HL-60 (cell line): ENCODE data around the gene LRRTM4.

Source experiments
- DNase-seq, 2 experiments: peaks; one replicate each; pipeline ENCODE4 v3.0.0-alpha.2; 2010 to 2020; ENCODE audit warnings: low read depth in 1 of 2, low spot score in 1 of 2
- H3K27ac ChIP-seq: fragments of 250-450 bp; sonication (Bioruptor Pico); replicated peaks from 2 replicates; pipeline ENCODE4 v1.5.1; 2020; ENCODE audit warnings: mild to moderate bottlenecking, moderate library complexity
- H3K27me3 ChIP-seq: fragments of 250-450 bp; sonication (Bioruptor Pico); 2 replicates; pipeline ENCODE4 v1.5.1; 2021; ENCODE audit warnings: mild to moderate bottlenecking, moderate library complexity; ENCODE audit not compliant: insufficient read depth, poor library complexity, severe bottlenecking
- H3K4me3 ChIP-seq: replicated peaks from 2 replicates; pipeline ENCODE4 v1.5.1; 2011; ENCODE audit warnings: mild to moderate bottlenecking, control low read depth, low read length; ENCODE audit not compliant: insufficient read depth
- GABPA ChIP-seq: IDR thresholded peaks from 2 replicates; pipeline ENCODE4 v1.6.1; 2012; ENCODE audit warnings: low read depth
- POLR2AphosphoS5 ChIP-seq: IDR thresholded peaks from 2 replicates; pipeline ENCODE4 v1.6.1; 2012; ENCODE audit warnings: low read depth
- SPI1 ChIP-seq: IDR thresholded peaks from 2 replicates; pipeline ENCODE4 v1.6.1; 2012; ENCODE audit warnings: low read depth, mild to moderate bottlenecking, borderline replicate concordance
- TF ChIP-seq, protein P1 (sequence below): IDR thresholded peaks from one replicate; pipeline ENCODE4 v1.5.1; 2011; ENCODE audit warnings: low read length, control low read depth, inconsistent platforms; ENCODE audit not compliant: insufficient read depth
- TF ChIP-seq, protein P2 (sequence below): IDR thresholded peaks from 2 replicates; pipeline ENCODE4 v1.6.1; 2012; ENCODE audit warnings: low read depth; ENCODE audit not compliant: insufficient replicate concordance

LRRTM4 gene

DNA sequence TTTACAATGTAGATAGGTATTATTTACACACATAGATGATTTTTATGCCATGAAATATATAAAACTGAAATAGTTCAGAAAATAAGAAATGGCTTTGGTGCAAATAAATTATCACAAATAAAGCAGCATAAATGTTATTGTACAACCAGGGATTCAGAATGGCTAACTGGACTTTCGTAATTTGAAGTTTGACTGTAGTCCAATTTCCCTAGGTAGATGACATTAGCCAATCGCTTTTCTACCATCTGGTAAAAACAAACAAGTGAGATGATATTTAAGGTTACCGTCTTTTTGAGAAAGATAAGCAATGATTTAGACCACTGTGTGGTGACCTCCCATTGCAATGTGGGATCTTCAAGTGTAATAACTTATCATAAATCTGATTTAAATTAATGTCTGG lies 400.7 kb downstream of the LRRTM4 start:
- no peak overlapping the region for H3K27ac ChIP-seq
- TF ChIP-seq SPI1: no peak
- TF ChIP-seq, protein P1, sequence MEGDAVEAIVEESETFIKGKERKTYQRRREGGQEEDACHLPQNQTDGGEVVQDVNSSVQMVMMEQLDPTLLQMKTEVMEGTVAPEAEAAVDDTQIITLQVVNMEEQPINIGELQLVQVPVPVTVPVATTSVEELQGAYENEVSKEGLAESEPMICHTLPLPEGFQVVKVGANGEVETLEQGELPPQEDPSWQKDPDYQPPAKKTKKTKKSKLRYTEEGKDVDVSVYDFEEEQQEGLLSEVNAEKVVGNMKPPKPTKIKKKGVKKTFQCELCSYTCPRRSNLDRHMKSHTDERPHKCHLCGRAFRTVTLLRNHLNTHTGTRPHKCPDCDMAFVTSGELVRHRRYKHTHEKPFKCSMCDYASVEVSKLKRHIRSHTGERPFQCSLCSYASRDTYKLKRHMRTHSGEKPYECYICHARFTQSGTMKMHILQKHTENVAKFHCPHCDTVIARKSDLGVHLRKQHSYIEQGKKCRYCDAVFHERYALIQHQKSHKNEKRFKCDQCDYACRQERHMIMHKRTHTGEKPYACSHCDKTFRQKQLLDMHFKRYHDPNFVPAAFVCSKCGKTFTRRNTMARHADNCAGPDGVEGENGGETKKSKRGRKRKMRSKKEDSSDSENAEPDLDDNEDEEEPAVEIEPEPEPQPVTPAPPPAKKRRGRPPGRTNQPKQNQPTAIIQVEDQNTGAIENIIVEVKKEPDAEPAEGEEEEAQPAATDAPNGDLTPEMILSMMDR: no peak
- TF ChIP-seq GABPA: no peak
- TF ChIP-seq, protein P2, sequence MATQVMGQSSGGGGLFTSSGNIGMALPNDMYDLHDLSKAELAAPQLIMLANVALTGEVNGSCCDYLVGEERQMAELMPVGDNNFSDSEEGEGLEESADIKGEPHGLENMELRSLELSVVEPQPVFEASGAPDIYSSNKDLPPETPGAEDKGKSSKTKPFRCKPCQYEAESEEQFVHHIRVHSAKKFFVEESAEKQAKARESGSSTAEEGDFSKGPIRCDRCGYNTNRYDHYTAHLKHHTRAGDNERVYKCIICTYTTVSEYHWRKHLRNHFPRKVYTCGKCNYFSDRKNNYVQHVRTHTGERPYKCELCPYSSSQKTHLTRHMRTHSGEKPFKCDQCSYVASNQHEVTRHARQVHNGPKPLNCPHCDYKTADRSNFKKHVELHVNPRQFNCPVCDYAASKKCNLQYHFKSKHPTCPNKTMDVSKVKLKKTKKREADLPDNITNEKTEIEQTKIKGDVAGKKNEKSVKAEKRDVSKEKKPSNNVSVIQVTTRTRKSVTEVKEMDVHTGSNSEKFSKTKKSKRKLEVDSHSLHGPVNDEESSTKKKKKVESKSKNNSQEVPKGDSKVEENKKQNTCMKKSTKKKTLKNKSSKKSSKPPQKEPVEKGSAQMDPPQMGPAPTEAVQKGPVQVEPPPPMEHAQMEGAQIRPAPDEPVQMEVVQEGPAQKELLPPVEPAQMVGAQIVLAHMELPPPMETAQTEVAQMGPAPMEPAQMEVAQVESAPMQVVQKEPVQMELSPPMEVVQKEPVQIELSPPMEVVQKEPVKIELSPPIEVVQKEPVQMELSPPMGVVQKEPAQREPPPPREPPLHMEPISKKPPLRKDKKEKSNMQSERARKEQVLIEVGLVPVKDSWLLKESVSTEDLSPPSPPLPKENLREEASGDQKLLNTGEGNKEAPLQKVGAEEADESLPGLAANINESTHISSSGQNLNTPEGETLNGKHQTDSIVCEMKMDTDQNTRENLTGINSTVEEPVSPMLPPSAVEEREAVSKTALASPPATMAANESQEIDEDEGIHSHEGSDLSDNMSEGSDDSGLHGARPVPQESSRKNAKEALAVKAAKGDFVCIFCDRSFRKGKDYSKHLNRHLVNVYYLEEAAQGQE: no peak
- no peak for TF ChIP-seq POLR2AphosphoS5
- H3K27me3 ChIP-seq: no peaks in the 10 kb centered on the region
- DNase-seq: no peak
- no peak overlapping the region for H3K4me3 ChIP-seq

DNA sequence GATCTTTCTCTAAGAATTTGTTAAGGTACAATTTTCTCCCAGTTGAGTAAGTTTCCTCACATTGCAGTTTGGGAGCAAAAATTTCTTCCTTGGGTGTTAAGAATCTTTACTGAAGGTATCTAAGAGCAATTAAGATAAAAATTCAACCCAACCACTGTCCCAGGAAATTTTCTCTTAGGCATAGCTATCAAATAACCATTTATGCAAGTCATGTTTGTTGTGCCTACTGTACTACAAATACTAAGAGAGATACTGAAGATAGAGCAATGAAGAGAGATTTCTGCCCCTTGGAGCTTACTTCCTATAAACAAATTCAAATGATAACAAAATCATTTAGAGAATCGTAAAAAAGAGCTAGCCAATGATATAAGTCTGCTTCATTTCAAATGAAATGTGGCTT lies 402.8 kb downstream of the LRRTM4 start:
- H3K4me3 ChIP-seq: no peak overlapping the region
- TF ChIP-seq GABPA: no peak
- no peak for TF ChIP-seq SPI1
- TF ChIP-seq, protein P1: no peak
- no peak for TF ChIP-seq POLR2AphosphoS5
- TF ChIP-seq, protein P2: no peak
- H3K27me3 ChIP-seq: no peaks in the 10 kb centered on the region
- DNase-seq: no peak
- no peak overlapping the region for H3K27ac ChIP-seq

DNA sequence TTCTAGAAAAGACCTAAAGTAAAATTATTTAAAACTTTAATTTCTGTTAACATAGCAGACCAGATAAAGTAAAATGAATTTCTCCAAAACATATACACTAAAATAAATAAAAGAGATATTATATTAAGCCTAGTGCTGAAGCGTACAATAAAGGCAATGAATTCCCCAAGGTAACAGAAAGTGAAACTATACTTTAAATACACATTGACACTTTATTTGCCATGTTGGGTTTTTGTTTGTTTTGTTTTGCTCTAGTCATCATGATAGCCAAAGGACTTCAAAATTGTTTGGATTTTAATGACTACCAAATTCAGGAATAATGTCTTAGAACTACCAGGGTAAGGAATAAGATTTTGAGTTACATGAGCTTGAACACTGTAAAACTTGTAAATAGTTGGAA lies 413.3 kb downstream of the LRRTM4 start:
- Histone ChIP-seq H3K27me3 (no peaks in the 10 kb centered on the region), H3K4me3 (no peak overlapping the region), H3K27ac (no peak overlapping the region)
- DNase-seq: no peak
- TF ChIP-seq, protein P2: no peak
- TF ChIP-seq POLR2AphosphoS5 (no peak), SPI1 (no peak), GABPA (no peak)
- TF ChIP-seq, protein P1: no peak
